Brain microvascular endothelial cell (primary cell): ENCODE measurements around the gene ARHGAP24.

Source experiments
- DNase-seq: peaks from one replicate; pipeline ENCODE4 v3.0.0-alpha.2; 2020
- H3K27ac ChIP-seq: fragments of 250-450 bp; sonication (Bioruptor Pico); 2 replicates; pipeline ENCODE4 v1.5.1; 2020; ENCODE audit warnings: mild to moderate bottlenecking, moderate library complexity
- H3K27me3 ChIP-seq: fragments of 250-450 bp; sonication (Bioruptor Pico); replicated peaks from 2 replicates; pipeline ENCODE4 v1.5.1; 2020; ENCODE audit warnings: mild to moderate bottlenecking
- H3K36me3 ChIP-seq: fragments of 250-450 bp; sonication (Bioruptor Pico); replicated peaks from 2 replicates; pipeline ENCODE4 v1.5.1; 2020; ENCODE audit warnings: mild to moderate bottlenecking
- H3K4me3 ChIP-seq: 2 replicates; pipeline ENCODE4 v1.5.1; 2011; ENCODE audit warnings: low read depth, mild to moderate bottlenecking, control low read depth, low read length, moderate library complexity
- CTCF ChIP-seq: IDR thresholded peaks from 2 replicates; pipeline ENCODE4 v1.5.1; 2011; ENCODE audit warnings: low read depth, mild to moderate bottlenecking, moderate library complexity, low read length, control low read depth, inconsistent platforms; ENCODE audit errors: missing control alignments
- in situ Hi-C: cut with HindIII; loops from 2 replicates; pipeline ENCODE4 v1.10.0; 2017; ENCODE audit warnings: low sequenced_read_pairs, low pct_ligation_motif_present

The ARHGAP24 gene

GRCh38 chr4:85671120-85671519 lies 196.2 kb downstream of the ARHGAP24 start:
- Histone ChIP-seq H3K27me3 (no peaks in the 10 kb centered on the region), H3K27ac (no peak overlapping the region), H3K36me3 (no peaks in the 10 kb centered on the region), H3K4me3 (no peak overlapping the region)
- DNase-seq = no peak
- no peak for TF ChIP-seq CTCF
- in situ Hi-C loops = no loop called here

DNA sequence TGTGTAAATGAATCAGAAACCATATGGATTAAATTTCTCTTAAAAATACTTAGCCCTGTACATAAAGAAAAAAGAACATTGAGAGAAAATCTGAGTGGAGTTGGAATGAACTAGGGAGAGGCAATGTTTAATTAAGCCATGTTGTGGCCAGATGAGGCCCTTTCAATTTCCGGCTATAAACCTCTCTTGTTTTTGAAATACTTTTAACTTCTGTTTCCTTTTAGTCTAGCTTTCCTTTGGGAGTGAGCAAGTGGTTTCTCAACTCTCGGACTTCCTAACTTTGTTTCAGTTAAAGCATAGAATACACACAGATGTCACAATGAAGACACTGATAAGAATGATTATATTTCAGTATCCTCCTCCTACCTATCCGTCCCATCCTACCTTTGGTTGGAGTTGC lies 197.2 kb downstream of the ARHGAP24 start:
- Histone ChIP-seq H3K4me3 (no peak overlapping the region), H3K36me3 (no peaks in the 10 kb centered on the region), H3K27ac (no peak overlapping the region), H3K27me3 (no peaks in the 10 kb centered on the region)
- TF ChIP-seq CTCF = no peak
- DNase-seq = no peak
- in situ Hi-C loops = no loop called here

DNA sequence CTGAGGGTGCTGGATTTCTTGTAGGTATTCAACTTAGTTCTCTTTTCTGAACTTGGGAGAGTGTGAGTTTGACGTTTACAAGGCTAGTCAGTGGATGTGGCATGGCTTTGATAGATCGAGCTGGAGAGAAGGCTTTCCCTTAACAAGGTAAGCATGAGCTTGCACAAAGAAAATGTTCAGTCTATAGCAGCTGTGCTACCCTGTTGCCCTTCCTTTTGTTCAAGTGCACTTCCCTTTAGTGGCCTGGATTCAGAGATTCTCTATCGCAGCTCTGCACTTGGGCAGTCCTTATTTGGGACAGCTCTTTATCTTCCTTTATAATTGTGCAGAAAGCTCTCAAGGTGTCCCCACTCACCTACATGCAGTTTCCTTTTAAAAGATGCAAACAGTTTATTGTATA lies 198.0 kb downstream of the ARHGAP24 start:
- H3K36me3 ChIP-seq = no peaks in the 10 kb centered on the region
- in situ Hi-C loops = no loop called here
- no peaks in the 10 kb centered on the region for H3K27me3 ChIP-seq
- TF ChIP-seq CTCF = no peak
- no peak overlapping the region for H3K4me3 ChIP-seq
- H3K27ac ChIP-seq = no peak overlapping the region
- DNase-seq = no peak

DNA sequence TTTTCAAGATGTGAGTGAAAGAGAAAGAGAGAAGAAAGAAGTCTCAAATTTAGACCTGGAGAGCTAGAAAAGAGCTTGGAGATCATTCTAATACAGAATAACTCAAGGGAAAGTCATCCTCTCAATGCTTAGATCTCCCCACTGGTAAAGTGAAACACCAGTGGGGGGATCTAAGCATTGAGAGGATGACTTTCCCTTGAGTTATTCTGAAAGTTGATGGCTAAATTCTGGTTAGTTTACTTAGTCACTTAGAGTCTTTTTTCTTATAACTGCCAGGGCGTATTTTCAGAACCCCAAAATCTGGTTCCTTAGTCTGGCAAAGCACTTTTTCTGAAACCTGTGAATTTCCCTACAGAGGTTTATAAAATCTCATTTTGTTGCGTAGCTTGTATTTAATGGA lies 198.6 kb downstream of the ARHGAP24 start:
- no peak for DNase-seq
- Histone ChIP-seq H3K4me3 (no peak overlapping the region), H3K27me3 (no peaks in the 10 kb centered on the region), H3K27ac (no peak overlapping the region), H3K36me3 (no peaks in the 10 kb centered on the region)
- TF ChIP-seq CTCF = no peak
- in situ Hi-C loops = no loop called here

GRCh38 chr4:85675076-85676049 lies 200.4 kb downstream of the ARHGAP24 start:
- in situ Hi-C loops = no loop called here
- H3K27ac ChIP-seq = no peak overlapping the region

More at GRCh38 chr4:85675076-85676049, 200.4 kb downstream of the ARHGAP24 start:
- Histone ChIP-seq H3K4me3 (no peak overlapping the region), H3K36me3 (no peaks in the 10 kb centered on the region), H3K27me3 (no peaks in the 10 kb centered on the region)
- DNase-seq = no peak
- no peak for TF ChIP-seq CTCF
